GM23248 (cell line): ENCODE results near the gene TP53TG5.

ENCODE experiments used
- EZH2 ChIP-seq: fragments of 200-600 bp; sonication (generic); IDR thresholded peaks from 2 replicates; pipeline ENCODE4 v1.6.1; 2018; ENCODE audit warnings: antibody characterized with exemption, mild to moderate bottlenecking; ENCODE audit not compliant: insufficient read depth, poor library complexity, severe bottlenecking
- EZH2phosphoT487 ChIP-seq: fragments of 200-600 bp; sonication (generic); IDR thresholded peaks from 2 replicates; pipeline ENCODE4 v1.6.1; 2018; ENCODE audit warnings: antibody characterized with exemption, moderate library complexity, mild to moderate bottlenecking, low read depth; ENCODE audit not compliant: insufficient read depth

GRCh38 chr20:45413479-45413878 is 35.4 kb upstream of the TP53TG5 start:
- TF ChIP-seq EZH2 (no peak), EZH2phosphoT487 (no peak)
